ENCODE data around the gene AFG3L2. TPM values are rescaled to one million over a fixed set of nuclear protein-coding genes. Genes with fewer than 3 reads are reported as not detected.

Gene AFG3L2
- total RNA-seq, 1 donor from 2014 or later = 50.2 TPM

- TF ChIP-seq CTCF (IDR thresholded peaks at IDR 0.05; ENCODE audit: insufficient read depth, low read length, poor library complexity, severe bottlenecking) = no peak
- peaks cover 1% of the 10 kb centered on the region for H3K36me3 ChIP-seq (ENCODE audit: control insufficient read depth, insufficient read depth, low read length)
- no peak overlapping the region for H3K4me3 ChIP-seq (ENCODE audit: low read depth, low read length)
- no peak for DNase-seq (ENCODE audit: low read depth)
- no peaks in the 10 kb centered on the region for H3K27me3 ChIP-seq (ENCODE audit: control insufficient read depth, insufficient read depth, low read length)
Measured at GRCh38 chr18:12361770-12362378, 15.2 kb downstream of the AFG3L2 start.

DNA sequence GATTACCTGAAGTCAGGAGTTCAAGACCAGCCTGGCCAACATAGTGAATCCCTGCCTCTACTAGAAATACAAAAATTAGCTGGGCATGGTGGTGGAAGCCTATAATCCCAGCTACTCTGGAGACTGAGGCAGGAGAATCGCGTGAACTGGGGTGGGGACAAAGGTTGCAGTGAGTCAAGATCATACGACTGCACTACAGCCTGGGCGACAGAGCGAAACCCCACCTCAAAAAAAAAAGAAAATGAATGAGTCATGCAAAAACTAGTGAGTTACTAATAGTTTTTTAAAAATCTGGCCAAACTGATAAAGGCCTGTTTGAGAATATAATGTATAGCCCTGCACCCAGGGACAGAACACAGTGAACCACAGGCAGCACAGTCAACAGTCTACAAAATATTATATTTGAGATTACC is 17.5 kb downstream of the AFG3L2 start:
- no peak for TF ChIP-seq CTCF (IDR thresholded peaks at IDR 0.05; ENCODE audit: insufficient read depth, low read length, poor library complexity, severe bottlenecking)
- no peaks in the 10 kb centered on the region for H3K27me3 ChIP-seq (ENCODE audit: control insufficient read depth, insufficient read depth, low read length)
- no peak overlapping the region for H3K4me3 ChIP-seq (ENCODE audit: low read depth, low read length)
- H3K36me3 ChIP-seq (ENCODE audit: control insufficient read depth, insufficient read depth, low read length) = peaks cover 3% of the 10 kb centered on the region
- DNase-seq (ENCODE audit: low read depth) = peak; percentile 48

GRCh38 chr18:12352188-12352587 is 24.8 kb downstream of the AFG3L2 start:
- Histone ChIP-seq H3K27me3 (ENCODE audit: control insufficient read depth, insufficient read depth, low read length) (no peaks in the 10 kb centered on the region), H3K4me3 (ENCODE audit: low read depth, low read length) (no peak overlapping the region), H3K36me3 (ENCODE audit: control insufficient read depth, insufficient read depth, low read length) (peaks cover 4% of the 10 kb centered on the region)
- no peak for TF ChIP-seq CTCF (IDR thresholded peaks at IDR 0.05; ENCODE audit: insufficient read depth, low read length, poor library complexity, severe bottlenecking)
- no peak for DNase-seq (ENCODE audit: low read depth)

DNA sequence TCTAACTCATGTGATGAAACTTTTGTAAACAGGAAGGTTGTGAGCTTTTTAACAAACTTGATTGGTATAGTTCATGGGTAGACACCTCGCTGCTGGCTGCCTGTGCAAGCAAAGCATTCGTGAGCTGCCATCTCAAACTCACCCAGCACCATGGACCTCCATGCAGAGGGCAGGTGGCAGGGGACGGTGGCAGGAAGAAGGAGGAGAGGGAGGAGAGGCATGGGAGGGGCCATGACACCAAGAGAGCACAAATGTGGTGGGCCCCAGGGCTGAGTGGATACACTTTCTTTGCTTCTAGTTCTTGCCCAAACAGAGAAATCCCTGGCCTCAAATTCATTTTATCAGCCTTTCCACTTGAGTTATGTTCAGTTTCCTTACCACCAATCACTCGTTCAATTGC is 29.1 kb downstream of the AFG3L2 start:
- peaks cover 1% of the 10 kb centered on the region for H3K36me3 ChIP-seq (ENCODE audit: control insufficient read depth, insufficient read depth, low read length)

GRCh38 chr18:12346240-12346565 is 30.8 kb downstream of the AFG3L2 start:
- Histone ChIP-seq H3K4me3 (ENCODE audit: low read depth, low read length) (no peak overlapping the region), H3K36me3 (ENCODE audit: control insufficient read depth, insufficient read depth, low read length) (no peaks in the 10 kb centered on the region), H3K27me3 (ENCODE audit: control insufficient read depth, insufficient read depth, low read length) (no peaks in the 10 kb centered on the region)
- no peak for DNase-seq (ENCODE audit: low read depth)
- TF ChIP-seq CTCF (IDR thresholded peaks at IDR 0.05; ENCODE audit: insufficient read depth, low read length, poor library complexity, severe bottlenecking) = no peak

More for the DNA sequence above, 29.1 kb downstream of the AFG3L2 start:
- no peak for DNase-seq (ENCODE audit: low read depth)
- no peak overlapping the region for H3K4me3 ChIP-seq (ENCODE audit: low read depth, low read length)
- no peaks in the 10 kb centered on the region for H3K27me3 ChIP-seq (ENCODE audit: control insufficient read depth, insufficient read depth, low read length)
- no peak for TF ChIP-seq CTCF (IDR thresholded peaks at IDR 0.05; ENCODE audit: insufficient read depth, low read length, poor library complexity, severe bottlenecking)

All from kidney epithelial cell (primary cell).